Endodermal cell (in vitro differentiated cells): Measurements from ENCODE around the gene RNF146. TPM values are rescaled to one million over a fixed set of nuclear protein-coding genes. Genes with fewer than 3 reads are reported as not detected.

Source experiments
- DNase-seq: peaks from one replicate; pipeline ENCODE4 v3.0.0-alpha.2; 2017
- H3K27ac ChIP-seq: 2 replicates; pipeline ENCODE4 v1.5.1; 2013; ENCODE audit warnings: mild to moderate bottlenecking, low read depth, low read length, moderate library complexity
- H3K27me3 ChIP-seq: 2 replicates; pipeline ENCODE4 v1.6.1; 2013; ENCODE audit warnings: mild to moderate bottlenecking, low read length, moderate library complexity; ENCODE audit not compliant: insufficient read depth, control insufficient read depth, poor library complexity, severe bottlenecking
- H3K36me3 ChIP-seq: 2 replicates; pipeline ENCODE4 v1.7.0; 2013; ENCODE audit warnings: mild to moderate bottlenecking, low read length, moderate library complexity; ENCODE audit not compliant: control insufficient read depth, insufficient read depth
- H3K4me1 ChIP-seq: one replicate; pipeline ENCODE4 v1.7.0; 2013; ENCODE audit warnings: low read length; ENCODE audit not compliant: control insufficient read depth, insufficient read depth
- H3K4me3 ChIP-seq: 2 replicates; pipeline ENCODE4 v1.5.1; 2013; ENCODE audit warnings: mild to moderate bottlenecking, low read length, moderate library complexity
- H3K9ac ChIP-seq: 2 replicates; pipeline ENCODE4 v1.6.1; 2013; ENCODE audit warnings: mild to moderate bottlenecking, low read length, moderate library complexity; ENCODE audit not compliant: poor library complexity, severe bottlenecking; ENCODE audit errors: extremely low read depth
- H3K9me3 ChIP-seq: 2 replicates; pipeline ENCODE4 v1.6.1; 2013; ENCODE audit warnings: mild to moderate bottlenecking, low read length, moderate library complexity; ENCODE audit not compliant: control insufficient read depth
- H3K27ac Mint-ChIP-seq: 2 replicates; pipeline ENCODE4 v1.8.0; 2020; ENCODE audit warnings: mixed read lengths
- H3K27me3 Mint-ChIP-seq: 2 replicates; pipeline ENCODE4 v1.8.0; 2021; ENCODE audit warnings: mild to moderate bottlenecking, mixed read lengths; ENCODE audit not compliant: insufficient read depth
- H3K36me3 Mint-ChIP-seq: 2 replicates; pipeline ENCODE4 v1.8.0; 2020; ENCODE audit warnings: low read depth, mixed read lengths
- H3K4me1 Mint-ChIP-seq: 2 replicates; pipeline ENCODE4 v1.8.0; 2020; ENCODE audit warnings: mixed read lengths
- H3K4me3 Mint-ChIP-seq: 2 replicates; pipeline ENCODE4 v1.8.0; 2020; ENCODE audit warnings: mild to moderate bottlenecking, moderate library complexity, mixed read lengths
- H3K9me3 Mint-ChIP-seq: 2 replicates; pipeline ENCODE4 v1.8.0; 2020; ENCODE audit warnings: mild to moderate bottlenecking, mixed read lengths
- WGBS, 2 experiments: methylation state at CpG; one replicate each; pipeline versions ENCODE4 v1.1.5 to v1.1.7; 2013; ENCODE audit warnings: missing lambda C conversion rate in 2 of 2, mixed read lengths in 1 of 2; ENCODE audit not compliant: insufficient coverage in 1 of 2, insufficient read length in 1 of 2; 5-methylcytosine and 5-hydroxymethylcytosine counted together
- total RNA-seq, 2 donors: library from RNA; stranded (reverse); fragmentation: NEBNext Ultra II Directional in 1 of 2; extraction: Animal tissue kit (Norgen Biotek cat#: 25700) in 1 of 2; gene quantifications; 2 replicates in 1 of 2; 3 replicates in 1 of 2; pipeline ENCODE4 v1.2.1, GENCODE V29; 2021
- TF ChIP-seq, protein P1 (sequence below): fragments of 200-600 bp; sonication (generic); conservative IDR thresholded peaks from 2 replicates; pipeline ENCODE4 v1.5.0; 2021; ENCODE audit warnings: antibody characterized with exemption, mild to moderate bottlenecking

The RNF146 gene
- total RNA-seq, 2 donors from 2014 or later = 43.9 to 44.6 TPM

DNA sequence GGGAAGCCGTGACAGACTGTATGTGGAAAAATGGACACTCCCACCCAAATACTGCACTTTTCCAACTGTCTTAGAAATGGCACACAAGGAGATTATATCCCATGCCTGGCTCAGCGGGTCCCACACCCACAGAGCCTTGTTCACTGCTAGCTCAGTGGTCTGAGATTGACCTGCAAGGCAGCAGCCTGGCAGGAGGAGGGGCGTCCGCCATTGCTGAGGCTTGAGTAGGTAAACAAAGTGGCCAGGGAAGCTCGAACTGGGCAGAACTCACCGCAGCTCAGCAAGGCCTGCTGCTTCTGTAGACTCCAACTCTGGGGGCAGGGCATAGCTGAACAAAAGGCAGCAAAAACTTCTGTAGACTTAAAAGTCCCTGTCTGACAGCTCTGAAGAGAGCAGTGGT is 11.4 kb upstream of the RNF146 start:
- WGBS, 2 experiments = 91 to 92% methylated on average over 6 of the region's 6 CpGs
- no peaks in the 10 kb centered on the region for H3K36me3 ChIP-seq

DNA sequence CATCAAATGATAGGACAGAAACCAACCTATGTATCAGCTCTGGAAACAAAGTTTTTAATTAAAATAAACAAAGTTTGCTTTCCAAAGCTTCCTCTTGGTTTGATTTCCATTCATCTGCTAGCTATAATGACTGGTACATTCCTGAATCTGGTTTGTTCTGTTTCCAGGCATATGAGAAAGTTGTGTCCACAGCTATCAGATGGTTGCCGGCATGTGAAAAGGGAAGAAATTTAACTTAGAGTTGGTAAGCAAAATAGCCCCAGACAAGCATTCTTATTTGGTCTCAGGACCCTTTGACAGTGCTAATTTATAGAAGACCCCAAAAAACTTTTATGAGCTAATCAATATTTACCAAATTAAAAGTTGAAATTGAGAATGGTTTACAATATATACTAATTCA is 3.8 kb upstream of the RNF146 start:
- H3K4me1 Mint-ChIP-seq = peaks cover 13% of the 10 kb centered on the region
- H3K36me3 Mint-ChIP-seq = no peaks in the 10 kb centered on the region
- whole genome bisulfite sequencing, 2 experiments = 100% methylated on average over 1 of the region's 1 CpG; no CpG with 5 or more reads in 1 of the 2 experiments
- H3K4me3 ChIP-seq = no peak overlapping the region
- no peak overlapping the region for H3K27ac ChIP-seq
- H3K9ac ChIP-seq = no peak overlapping the region
- H3K9me3 ChIP-seq = no peaks in the 10 kb centered on the region
- H3K27me3 Mint-ChIP-seq = peaks cover 9% of the 10 kb centered on the region
- H3K9me3 Mint-ChIP-seq = no peaks in the 10 kb centered on the region
- H3K4me3 Mint-ChIP-seq = no peak overlapping the region
- H3K36me3 ChIP-seq = no peaks in the 10 kb centered on the region
- H3K27me3 ChIP-seq = no peaks in the 10 kb centered on the region
- no peak overlapping the region for H3K27ac Mint-ChIP-seq
- TF ChIP-seq, protein P1, sequence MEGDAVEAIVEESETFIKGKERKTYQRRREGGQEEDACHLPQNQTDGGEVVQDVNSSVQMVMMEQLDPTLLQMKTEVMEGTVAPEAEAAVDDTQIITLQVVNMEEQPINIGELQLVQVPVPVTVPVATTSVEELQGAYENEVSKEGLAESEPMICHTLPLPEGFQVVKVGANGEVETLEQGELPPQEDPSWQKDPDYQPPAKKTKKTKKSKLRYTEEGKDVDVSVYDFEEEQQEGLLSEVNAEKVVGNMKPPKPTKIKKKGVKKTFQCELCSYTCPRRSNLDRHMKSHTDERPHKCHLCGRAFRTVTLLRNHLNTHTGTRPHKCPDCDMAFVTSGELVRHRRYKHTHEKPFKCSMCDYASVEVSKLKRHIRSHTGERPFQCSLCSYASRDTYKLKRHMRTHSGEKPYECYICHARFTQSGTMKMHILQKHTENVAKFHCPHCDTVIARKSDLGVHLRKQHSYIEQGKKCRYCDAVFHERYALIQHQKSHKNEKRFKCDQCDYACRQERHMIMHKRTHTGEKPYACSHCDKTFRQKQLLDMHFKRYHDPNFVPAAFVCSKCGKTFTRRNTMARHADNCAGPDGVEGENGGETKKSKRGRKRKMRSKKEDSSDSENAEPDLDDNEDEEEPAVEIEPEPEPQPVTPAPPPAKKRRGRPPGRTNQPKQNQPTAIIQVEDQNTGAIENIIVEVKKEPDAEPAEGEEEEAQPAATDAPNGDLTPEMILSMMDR = no peak
- DNase-seq = no peak
- no peaks in the 10 kb centered on the region for H3K4me1 ChIP-seq

More for the DNA sequence above, 11.4 kb upstream of the RNF146 start:
- no peaks in the 10 kb centered on the region for H3K4me1 ChIP-seq
- H3K9ac ChIP-seq = no peak overlapping the region
- no peak for DNase-seq
- H3K9me3 Mint-ChIP-seq = no peaks in the 10 kb centered on the region
- no peak overlapping the region for H3K27ac ChIP-seq
- peaks cover 9% of the 10 kb centered on the region for H3K27me3 Mint-ChIP-seq
- H3K4me1 Mint-ChIP-seq = no peaks in the 10 kb centered on the region
- H3K9me3 ChIP-seq = no peaks in the 10 kb centered on the region
- no peaks in the 10 kb centered on the region for H3K36me3 Mint-ChIP-seq
- no peak overlapping the region for H3K27ac Mint-ChIP-seq
- no peaks in the 10 kb centered on the region for H3K27me3 ChIP-seq
- TF ChIP-seq, protein P1 = no peak
- H3K4me3 ChIP-seq = no peak overlapping the region
- H3K4me3 Mint-ChIP-seq = no peak overlapping the region

DNA sequence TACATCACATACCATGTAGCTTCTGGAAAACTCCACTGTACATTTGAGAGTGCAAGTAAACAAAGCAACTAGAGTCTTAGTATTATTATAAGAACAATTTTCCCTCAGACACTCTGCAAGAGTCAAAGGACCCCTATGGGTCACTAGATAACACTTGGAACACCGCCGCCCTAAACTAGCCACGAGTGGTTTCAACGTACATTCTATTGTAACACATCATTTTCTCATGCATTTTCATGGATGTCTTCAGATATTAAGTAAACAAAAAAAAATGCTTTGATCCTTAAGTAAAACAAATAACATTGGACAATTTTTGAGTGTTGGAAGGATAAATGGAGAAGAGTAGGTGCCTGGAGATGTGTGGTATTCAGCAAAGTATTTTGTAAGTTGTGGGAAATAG is 3.2 kb upstream of the RNF146 start:
- TF ChIP-seq, protein P1 = no peak
- H3K9me3 ChIP-seq = no peaks in the 10 kb centered on the region
- H3K4me3 ChIP-seq = no peak overlapping the region
- no peaks in the 10 kb centered on the region for H3K36me3 ChIP-seq
- H3K27ac ChIP-seq = no peak overlapping the region
- H3K4me1 ChIP-seq = no peaks in the 10 kb centered on the region
- H3K9ac ChIP-seq = no peak overlapping the region
- Mint-ChIP-seq H3K36me3 (no peaks in the 10 kb centered on the region), H3K4me1 (peaks cover 16% of the 10 kb centered on the region), H3K9me3 (no peaks in the 10 kb centered on the region), H3K4me3 (no peak overlapping the region), H3K27ac (no peak overlapping the region), H3K27me3 (peaks cover 9% of the 10 kb centered on the region)
- 72% methylated on average over 4 of the region's 4 CpGs; no CpG with 5 or more reads in 1 of the 2 experiments for WGBS, 2 experiments
- H3K27me3 ChIP-seq = no peaks in the 10 kb centered on the region
- no peak for DNase-seq
